Measurements from ENCODE around the gene SREBF1.

SREBF1 gene

GRCh38 chr17:17824783-17825614, 11.8 kb downstream of the SREBF1 start:
- no peak for DNase-seq (ENCODE audit: low spot score)
- no peak for TF ChIP-seq CTCF (IDR thresholded peaks at IDR 0.05; ENCODE audit: extremely low read depth, insufficient read depth, missing control alignments)
- in situ Hi-C loops (cut with MboI; ENCODE audit: low pct_unique_long_range_greater_than_20kb, low sequenced_read_pairs, unreplicated experiment) = no loop called here

DNA sequence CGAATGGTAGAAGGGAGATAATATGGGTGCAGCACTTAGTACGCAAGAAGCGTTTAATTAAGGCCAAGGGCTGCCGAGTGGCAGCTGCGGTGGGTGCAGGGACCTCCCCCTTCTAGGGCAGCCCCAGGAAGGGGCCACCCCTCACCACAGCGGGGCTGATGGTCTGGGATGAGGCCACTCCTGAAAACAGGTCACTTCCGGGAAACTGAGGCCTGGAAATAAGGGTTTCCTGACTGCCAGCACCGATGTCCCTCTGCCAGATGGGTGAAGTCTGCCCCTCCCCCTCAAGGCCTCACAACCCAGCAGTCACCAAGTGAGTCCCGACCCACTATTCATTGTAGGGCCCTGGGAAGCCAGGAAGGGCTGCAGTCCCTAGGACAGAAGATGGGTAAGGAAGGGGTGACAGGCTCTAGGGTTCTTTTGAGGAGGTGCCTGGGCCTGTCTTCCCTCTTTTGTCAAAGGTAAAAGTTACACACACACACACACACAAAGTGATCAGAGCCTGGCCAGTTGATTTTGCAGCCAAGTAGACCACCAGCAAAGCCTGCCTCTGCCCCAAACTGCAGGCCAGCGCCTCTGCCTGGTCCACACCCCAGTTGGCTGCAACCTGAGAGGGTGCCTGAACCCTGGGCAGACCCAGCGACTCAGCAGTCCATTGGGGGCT, 12.5 kb downstream of the SREBF1 start:
- in situ Hi-C loops (cut with MboI; ENCODE audit: low pct_unique_long_range_greater_than_20kb, low sequenced_read_pairs, unreplicated experiment) = no loop called here
- TF ChIP-seq CTCF (IDR thresholded peaks at IDR 0.05; ENCODE audit: extremely low read depth, insufficient read depth, missing control alignments) = no peak
- no peak for DNase-seq (ENCODE audit: low spot score)

DNA sequence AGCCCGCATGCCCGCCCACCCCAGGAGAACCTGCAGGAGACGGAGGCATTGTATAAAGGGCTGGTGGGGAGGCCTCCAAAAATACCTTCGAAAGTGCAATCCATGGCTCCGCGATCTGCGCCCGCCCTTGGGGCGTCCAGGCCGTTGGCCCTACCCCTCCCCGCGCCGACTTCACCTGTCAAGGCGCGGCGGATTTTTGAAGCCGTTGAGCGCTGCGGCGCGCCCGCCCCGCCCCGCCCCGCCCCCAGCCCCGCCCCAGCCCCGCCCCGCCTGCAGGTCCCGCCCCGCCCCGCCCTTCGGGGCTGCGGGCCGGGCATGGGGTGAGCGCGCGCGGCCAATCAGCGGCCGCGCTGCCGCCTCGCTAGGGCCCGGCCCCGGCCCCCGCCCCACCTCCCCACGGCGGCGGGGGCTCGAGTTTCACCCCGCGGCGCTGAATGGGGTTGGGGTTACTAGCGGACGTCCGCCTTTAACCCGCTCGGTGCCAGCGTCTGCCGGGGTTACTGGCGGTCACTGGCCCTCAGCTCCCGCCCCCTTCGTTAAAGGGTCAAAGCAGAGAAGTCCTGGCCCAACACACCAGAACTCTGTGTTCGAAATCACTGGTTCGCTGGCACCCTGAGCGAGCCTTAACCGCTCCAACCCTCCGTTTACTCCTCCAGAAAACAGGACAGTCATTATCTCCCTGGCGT, 13.2 kb downstream of the SREBF1 start:
- DNase-seq (ENCODE audit: low spot score) = peak; percentile 99
- no peak for TF ChIP-seq CTCF (IDR thresholded peaks at IDR 0.05; ENCODE audit: extremely low read depth, insufficient read depth, missing control alignments)

DNA sequence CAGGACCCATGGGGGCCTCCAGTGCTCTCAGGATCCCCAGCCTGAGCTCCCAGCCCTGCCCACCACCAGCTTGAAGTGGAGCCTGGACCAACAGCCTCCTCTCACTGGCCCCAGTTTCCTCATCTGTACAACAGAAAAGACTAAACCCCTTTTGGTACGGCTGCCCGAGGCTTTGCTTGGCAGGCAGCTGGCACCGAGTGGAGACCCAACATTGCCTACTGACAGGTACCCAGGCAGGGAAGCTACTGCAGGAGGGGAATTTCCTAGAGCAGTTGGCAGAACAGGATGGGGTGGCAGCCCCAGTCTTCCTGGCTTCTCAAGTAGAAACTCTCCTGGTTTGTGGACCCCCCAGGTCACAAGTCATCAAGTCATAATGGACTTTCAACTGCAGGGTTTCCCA, 14.2 kb downstream of the SREBF1 start:
- no peak for TF ChIP-seq CTCF (IDR thresholded peaks at IDR 0.05; ENCODE audit: extremely low read depth, insufficient read depth, missing control alignments)
- in situ Hi-C loops (cut with MboI; ENCODE audit: low pct_unique_long_range_greater_than_20kb, low sequenced_read_pairs, unreplicated experiment) = no loop called here
- DNase-seq (ENCODE audit: low spot score) = no peak

More for the DNA sequence above, 13.2 kb downstream of the SREBF1 start:
- in situ Hi-C loops (cut with MboI; ENCODE audit: low pct_unique_long_range_greater_than_20kb, low sequenced_read_pairs, unreplicated experiment) = no loop called here

DNA sequence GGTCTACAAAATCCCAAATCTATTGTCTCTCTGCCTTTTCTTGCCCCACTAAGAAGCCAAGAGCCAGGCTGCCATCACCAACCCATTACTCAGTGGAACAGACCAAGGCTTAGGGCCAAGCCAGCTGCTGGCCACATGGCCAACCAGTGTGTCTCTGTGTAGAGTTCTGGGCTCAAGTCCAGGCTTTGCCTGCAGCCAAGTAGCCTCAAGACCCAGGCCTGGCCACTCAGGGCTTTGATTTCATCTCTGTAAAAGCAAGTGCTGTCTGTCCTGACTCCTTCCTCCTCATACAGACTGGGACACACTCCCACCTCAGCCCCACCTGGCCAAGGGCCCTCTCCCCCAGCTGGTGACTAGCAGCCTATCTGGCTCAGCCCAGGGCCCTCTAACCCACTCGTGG, 14.6 kb downstream of the SREBF1 start:
- DNase-seq (ENCODE audit: low spot score) = no peak
- TF ChIP-seq CTCF (IDR thresholded peaks at IDR 0.05; ENCODE audit: extremely low read depth, insufficient read depth, missing control alignments) = no peak
- in situ Hi-C loops (cut with MboI; ENCODE audit: low pct_unique_long_range_greater_than_20kb, low sequenced_read_pairs, unreplicated experiment) = no loop called here

GRCh38 chr17:17820463-17821158, 16.2 kb downstream of the SREBF1 start:
- in situ Hi-C loops (cut with MboI; ENCODE audit: low pct_unique_long_range_greater_than_20kb, low sequenced_read_pairs, unreplicated experiment) = no loop called here
- DNase-seq (ENCODE audit: low spot score) = no peak

More at GRCh38 chr17:17820463-17821158, 16.2 kb downstream of the SREBF1 start:
- no peak for TF ChIP-seq CTCF (IDR thresholded peaks at IDR 0.05; ENCODE audit: extremely low read depth, insufficient read depth, missing control alignments)
